Neuronal stem cell (in vitro differentiated cells): Measurements from ENCODE around the gene KHDC1. TPM values are rescaled to one million over a fixed set of nuclear protein-coding genes. Genes with fewer than 3 reads are reported as not detected.
"Not testable (repeated sequence)": the region's sequence is repeated elsewhere in the genome, so short reads cannot be mapped to it uniquely, and the experiment has no call there.

Experiments used
- DNase-seq: peaks from one replicate; pipeline ENCODE4 v3.0.0-alpha.2; 2013; ENCODE audit warnings: low spot score
- H2AFZ ChIP-seq: one replicate; pipeline ENCODE4 v1.6.1; 2013; ENCODE audit warnings: mild to moderate bottlenecking, low read length, inconsistent platforms
- H2AK5ac ChIP-seq: 2 replicates; pipeline ENCODE4 v1.6.1; 2013; ENCODE audit warnings: low read depth, mild to moderate bottlenecking, inconsistent platforms, low read length, moderate library complexity, mixed read lengths
- H2BK120ac ChIP-seq: 2 replicates; pipeline ENCODE4 v1.6.1; 2013; ENCODE audit warnings: low read depth, mild to moderate bottlenecking, inconsistent platforms, low read length, moderate library complexity, mixed read lengths
- H2BK12ac ChIP-seq: one replicate; pipeline ENCODE4 v1.6.1; 2013; ENCODE audit warnings: low read length, inconsistent platforms
- H2BK15ac ChIP-seq: 2 replicates; pipeline ENCODE4 v1.6.1; 2013; ENCODE audit warnings: mild to moderate bottlenecking, low read length, inconsistent platforms, mixed read lengths
- H2BK5ac ChIP-seq: one replicate; pipeline ENCODE4 v1.6.1; 2013; ENCODE audit warnings: inconsistent platforms, mild to moderate bottlenecking, low read length, moderate library complexity
- H3K14ac ChIP-seq: one replicate; pipeline ENCODE4 v1.6.1; 2013; ENCODE audit warnings: low read length, inconsistent platforms
- H3K18ac ChIP-seq: 2 replicates; pipeline ENCODE4 v1.6.1; 2013; ENCODE audit warnings: low read length, inconsistent platforms
- H3K23ac ChIP-seq: 2 replicates; pipeline ENCODE4 v1.6.1; 2013; ENCODE audit warnings: low read depth, mild to moderate bottlenecking, mixed read lengths, low read length, inconsistent platforms; ENCODE audit not compliant: poor library complexity
- H3K27ac ChIP-seq: replicated peaks from 3 replicates; pipeline ENCODE4 v1.5.1; 2013; ENCODE audit warnings: low read length, inconsistent platforms
- H3K27me3 ChIP-seq, 3 experiments: 2 replicates each; pipeline ENCODE4 v1.6.1; 2013; ENCODE audit warnings: low read length in 3 of 3, mild to moderate bottlenecking in 2 of 3, inconsistent platforms in 1 of 3, low read depth in 1 of 3, mixed read lengths in 1 of 3, moderate library complexity in 1 of 3; ENCODE audit not compliant: control insufficient read depth in 3 of 3, insufficient read depth in 3 of 3
- H3K36me3 ChIP-seq, 2 donors: replicated peaks in 1 of 2; 2 replicates each; pipeline ENCODE4 v1.6.1; 2013; ENCODE audit warnings: low read length in 2 of 2; ENCODE audit not compliant: control insufficient read depth in 2 of 2, insufficient read depth in 2 of 2
- H3K4ac ChIP-seq: 2 replicates; pipeline ENCODE4 v1.6.1; 2013; ENCODE audit warnings: inconsistent platforms, mild to moderate bottlenecking, low read length, moderate library complexity
- H3K4me1 ChIP-seq, 2 donors: 1 replicate in 1 of 2; 2 replicates in 1 of 2; pipeline ENCODE4 v1.6.1; 2013; ENCODE audit warnings: low read length in 2 of 2, low read depth in 1 of 2; ENCODE audit not compliant: control insufficient read depth in 2 of 2, insufficient read depth in 1 of 2
- H3K4me2 ChIP-seq: one replicate; pipeline ENCODE4 v1.6.1; 2013; ENCODE audit warnings: mild to moderate bottlenecking, low read length, inconsistent platforms; ENCODE audit not compliant: insufficient read depth, poor library complexity, severe bottlenecking
- H3K4me3 ChIP-seq, 2 donors: 2 replicates each; pipeline ENCODE4 v1.5.1; 2013; ENCODE audit warnings: low read length in 2 of 2, mild to moderate bottlenecking in 2 of 2, inconsistent platforms in 1 of 2, moderate library complexity in 1 of 2
- H3K79me1 ChIP-seq: one replicate; pipeline ENCODE4 v1.6.1; 2013; ENCODE audit warnings: low read depth, mild to moderate bottlenecking, inconsistent platforms, low read length, moderate library complexity
- H3K9ac ChIP-seq: one replicate; pipeline ENCODE4 v1.6.1; 2013; ENCODE audit warnings: mild to moderate bottlenecking, low read depth, low read length, inconsistent platforms; ENCODE audit not compliant: poor library complexity
- H3K9me3 ChIP-seq, 2 donors: replicated peaks in 1 of 2; 2 replicates each; pipeline versions ENCODE3 to v1.6.1; 2013; ENCODE audit warnings: low read length in 2 of 2, mild to moderate bottlenecking in 2 of 2, inconsistent platforms in 1 of 2, low read depth in 1 of 2, mixed read lengths in 1 of 2, moderate library complexity in 1 of 2; ENCODE audit not compliant: control insufficient read depth in 2 of 2, insufficient read depth in 1 of 2
- H4K8ac ChIP-seq: one replicate; pipeline ENCODE4 v1.6.1; 2013; ENCODE audit warnings: low read depth, mild to moderate bottlenecking, inconsistent platforms, low read length, moderate library complexity
- H4K91ac ChIP-seq: one replicate; pipeline ENCODE4 v1.6.1; 2013; ENCODE audit warnings: low read length, low read depth, mild to moderate bottlenecking, inconsistent platforms; ENCODE audit not compliant: poor library complexity
- WGBS, 2 donors: extraction: QIAGEN DNeasy Blood & Tissue Kit; methylation state at CpG; one replicate each; pipeline ENCODE4 v1.1.7; 2013; ENCODE audit warnings: missing lambda C conversion rate in 2 of 2, mixed read lengths in 1 of 2; ENCODE audit not compliant: insufficient read length in 2 of 2, insufficient replicate concordance in 1 of 2; ENCODE audit errors: extremely low coverage in 2 of 2; 5-methylcytosine and 5-hydroxymethylcytosine counted together
- small RNA-seq: library from polyadenylated mRNA; stranded (forward); fragments of <200 nt; extraction: miRNeasy Mini kit (QIAGEN cat#:217004); gene quantifications from one replicate; pipeline ENCODE3, GENCODE V24; 2013; ENCODE audit not compliant: insufficient read depth

KHDC1 gene

DNA sequence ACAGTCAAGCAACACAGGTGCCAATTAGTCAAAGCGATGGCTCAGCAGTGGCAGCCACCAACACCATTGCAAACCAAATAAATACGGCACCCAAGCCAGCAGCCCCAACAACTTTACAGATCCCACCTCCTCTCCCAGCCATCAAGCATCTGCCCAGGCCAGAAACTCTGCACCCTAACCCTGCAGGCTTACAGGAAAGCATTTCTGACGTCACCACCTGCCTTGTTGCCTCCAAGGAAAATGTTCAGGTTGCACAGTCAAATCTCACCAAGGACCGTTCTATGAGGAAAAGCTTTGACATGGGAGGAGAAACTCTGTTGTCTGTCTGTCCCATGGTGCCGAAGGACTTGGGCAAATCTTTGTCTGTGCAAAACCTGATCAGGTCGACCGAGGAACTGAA lies 68.3 kb downstream of the KHDC1 start:
- H3K79me1 ChIP-seq, result no peaks in the 10 kb centered on the region
- no peak overlapping the region for H2AFZ ChIP-seq
- DNase-seq, result no peak
- H3K23ac ChIP-seq, result no peak overlapping the region
- no CpG with 5 or more reads among the region's 7 CpGs for WGBS, 2 donors
- no peaks in the 10 kb centered on the region for H3K4me1 ChIP-seq
- no peak overlapping the region for H3K9ac ChIP-seq
- H2BK12ac ChIP-seq, result no peak overlapping the region
- H4K8ac ChIP-seq, result no peak overlapping the region
- no peak overlapping the region for H3K4me3 ChIP-seq
- no peak overlapping the region for H2AK5ac ChIP-seq
- no peak overlapping the region for H2BK15ac ChIP-seq
- H3K9me3 ChIP-seq, result no peaks in the 10 kb centered on the region
- H3K4me2 ChIP-seq, result no peak overlapping the region
- H3K27me3 ChIP-seq, result no peaks in the 10 kb centered on the region
- no peak overlapping the region for H4K91ac ChIP-seq
- no peak overlapping the region for H3K18ac ChIP-seq
- H3K36me3 ChIP-seq, result no peaks in the 10 kb centered on the region
- H3K27ac ChIP-seq, result no peak overlapping the region
- no peak overlapping the region for H2BK5ac ChIP-seq
- H3K4ac ChIP-seq, result no peak overlapping the region
- no peak overlapping the region for H2BK120ac ChIP-seq
- no peak overlapping the region for H3K14ac ChIP-seq

DNA sequence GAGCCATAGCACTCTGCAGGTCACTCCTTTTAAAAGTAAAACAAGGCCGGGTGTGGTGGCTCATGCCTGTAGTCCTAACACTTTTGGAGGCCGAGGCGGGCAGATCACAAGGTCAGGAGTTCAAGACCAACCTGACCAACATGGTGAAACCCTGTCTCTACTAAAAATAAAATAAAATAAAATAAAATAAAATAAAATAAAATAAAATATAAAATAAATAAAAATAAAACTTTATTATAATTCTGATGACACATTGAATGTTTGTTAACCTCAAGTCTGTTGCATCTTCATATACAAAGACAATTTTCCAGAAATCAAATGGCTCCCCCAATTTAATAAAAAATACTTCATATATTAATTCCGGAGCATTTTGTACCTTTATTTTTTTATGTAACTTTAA lies 69.7 kb downstream of the KHDC1 start:
- H3K14ac ChIP-seq, H3K36me3 ChIP-seq, H3K27ac ChIP-seq, H2BK5ac ChIP-seq, H2AFZ ChIP-seq, H3K4me1 ChIP-seq, H2BK15ac ChIP-seq, H3K79me1 ChIP-seq, H4K91ac ChIP-seq, H2BK12ac ChIP-seq, H3K23ac ChIP-seq, H3K27me3 ChIP-seq, H3K9ac ChIP-seq, H3K4ac ChIP-seq, H3K4me2 ChIP-seq, H3K9me3 ChIP-seq, H2BK120ac ChIP-seq, H4K8ac ChIP-seq, H3K18ac ChIP-seq, DNase-seq, H2AK5ac ChIP-seq, H3K4me3 ChIP-seq: not testable (repeated sequence)
- no CpG with 5 or more reads among the region's 4 CpGs for WGBS, 2 donors

Small RNAs within 50 kb of the gene (small RNA-seq; reads per million reads assigned to genes)
- gene RPSAP41, result not detected
